Fibroblast of pulmonary artery (primary cell): ENCODE results near the gene DHX8.

ENCODE experiments used
- DNase-seq: peaks from one replicate; pipeline ENCODE4 v3.0.0-alpha.2; 2010; ENCODE audit warnings: low read depth
- H3K4me3 ChIP-seq: replicated peaks from 2 replicates; pipeline ENCODE4 v1.5.1; 2011; ENCODE audit warnings: low read depth, mild to moderate bottlenecking, control low read depth, low read length, moderate library complexity
- TF ChIP-seq, protein P1 (sequence below): IDR thresholded peaks from 2 replicates; pipeline ENCODE4 v1.5.1; 2011; ENCODE audit warnings: mild to moderate bottlenecking, control low read depth, low read length, inconsistent platforms; ENCODE audit errors: missing control alignments

The DHX8 gene

DNA sequence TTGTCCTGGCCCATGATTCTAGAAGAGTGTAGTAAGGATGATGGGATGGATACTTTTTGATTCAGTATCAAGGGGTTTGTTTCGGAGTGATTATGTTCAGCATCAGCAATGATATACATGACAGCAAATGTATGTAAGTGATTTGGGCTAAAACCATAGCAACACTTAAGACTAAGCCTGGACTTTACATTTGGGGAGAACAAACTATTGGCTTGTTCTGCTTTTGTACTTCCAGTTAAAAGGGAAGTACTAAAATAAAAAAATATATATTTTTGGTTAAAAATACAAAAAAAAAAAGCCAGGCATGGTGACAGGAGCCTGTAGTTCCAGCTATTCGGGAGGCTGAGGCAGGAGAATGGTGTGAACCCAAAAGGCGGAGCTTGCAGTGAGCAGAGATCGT, 20.5 kb upstream of the DHX8 start:
- TF ChIP-seq, protein P1, sequence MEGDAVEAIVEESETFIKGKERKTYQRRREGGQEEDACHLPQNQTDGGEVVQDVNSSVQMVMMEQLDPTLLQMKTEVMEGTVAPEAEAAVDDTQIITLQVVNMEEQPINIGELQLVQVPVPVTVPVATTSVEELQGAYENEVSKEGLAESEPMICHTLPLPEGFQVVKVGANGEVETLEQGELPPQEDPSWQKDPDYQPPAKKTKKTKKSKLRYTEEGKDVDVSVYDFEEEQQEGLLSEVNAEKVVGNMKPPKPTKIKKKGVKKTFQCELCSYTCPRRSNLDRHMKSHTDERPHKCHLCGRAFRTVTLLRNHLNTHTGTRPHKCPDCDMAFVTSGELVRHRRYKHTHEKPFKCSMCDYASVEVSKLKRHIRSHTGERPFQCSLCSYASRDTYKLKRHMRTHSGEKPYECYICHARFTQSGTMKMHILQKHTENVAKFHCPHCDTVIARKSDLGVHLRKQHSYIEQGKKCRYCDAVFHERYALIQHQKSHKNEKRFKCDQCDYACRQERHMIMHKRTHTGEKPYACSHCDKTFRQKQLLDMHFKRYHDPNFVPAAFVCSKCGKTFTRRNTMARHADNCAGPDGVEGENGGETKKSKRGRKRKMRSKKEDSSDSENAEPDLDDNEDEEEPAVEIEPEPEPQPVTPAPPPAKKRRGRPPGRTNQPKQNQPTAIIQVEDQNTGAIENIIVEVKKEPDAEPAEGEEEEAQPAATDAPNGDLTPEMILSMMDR = no peak
- no peak for DNase-seq
- H3K4me3 ChIP-seq = no peak overlapping the region

GRCh38 chr17:43464046-43464445, 19.7 kb upstream of the DHX8 start:
- H3K4me3 ChIP-seq = no peak overlapping the region
- TF ChIP-seq, protein P1 = no peak
- DNase-seq = no peak

GRCh38 chr17:43465049-43465448, 18.7 kb upstream of the DHX8 start:
- TF ChIP-seq, protein P1 = no peak
- H3K4me3 ChIP-seq = no peak overlapping the region
- DNase-seq = no peak

DNA sequence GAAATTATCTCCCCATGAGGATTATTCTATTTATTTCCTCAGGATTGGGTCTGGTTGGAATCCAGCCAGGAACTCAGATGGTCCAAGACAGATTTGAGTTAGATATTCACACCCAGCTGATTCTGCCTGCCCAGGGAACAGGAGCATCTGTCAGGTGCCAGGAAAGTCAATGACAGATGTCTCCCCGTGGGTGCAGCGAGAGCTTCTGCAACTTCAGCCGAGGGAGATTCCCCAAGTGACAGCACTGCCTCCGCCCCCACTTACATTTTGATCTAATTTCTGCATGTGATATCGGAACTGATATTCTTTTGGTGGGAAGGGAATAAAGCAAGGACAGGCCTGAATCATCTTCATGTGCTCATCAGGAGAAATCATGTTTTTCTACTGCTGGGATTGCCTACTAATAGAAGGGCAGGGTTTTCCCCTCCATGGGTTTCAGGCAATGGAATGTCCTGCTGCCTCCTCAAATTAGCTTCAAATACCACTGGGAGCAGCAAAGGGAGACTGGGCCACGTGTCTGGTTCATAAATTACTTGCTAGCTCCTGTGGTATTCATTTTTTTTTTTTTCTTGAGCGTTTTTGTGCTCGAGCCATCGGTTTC, 15.7 kb upstream of the DHX8 start:
- TF ChIP-seq, protein P1 = no peak
- DNase-seq = peak; percentile 50
- H3K4me3 ChIP-seq = no peak overlapping the region

DNA sequence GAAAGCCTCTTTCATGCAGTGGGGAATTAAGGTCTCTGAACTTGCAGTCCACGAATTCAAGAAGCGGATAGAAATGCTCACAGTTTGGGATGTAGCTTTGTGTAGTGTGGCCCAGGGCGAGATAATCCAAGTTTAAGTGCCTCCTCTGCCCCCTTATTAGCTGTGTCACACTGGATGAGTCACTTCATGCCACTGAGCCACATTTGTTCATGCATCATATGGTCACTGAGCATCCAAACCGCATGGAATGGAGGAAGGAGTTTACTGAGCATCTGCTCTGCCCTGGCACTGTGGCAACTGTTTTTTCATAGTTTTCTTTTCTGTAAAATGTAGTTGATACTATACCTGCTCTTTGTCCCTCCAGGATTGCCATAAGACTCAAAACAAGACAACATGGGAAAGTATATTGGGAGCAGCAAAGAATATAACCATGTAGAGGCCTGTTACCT, 15.1 kb upstream of the DHX8 start:
- TF ChIP-seq, protein P1 = no peak
- DNase-seq = peak; percentile 27
- no peak overlapping the region for H3K4me3 ChIP-seq

DNA sequence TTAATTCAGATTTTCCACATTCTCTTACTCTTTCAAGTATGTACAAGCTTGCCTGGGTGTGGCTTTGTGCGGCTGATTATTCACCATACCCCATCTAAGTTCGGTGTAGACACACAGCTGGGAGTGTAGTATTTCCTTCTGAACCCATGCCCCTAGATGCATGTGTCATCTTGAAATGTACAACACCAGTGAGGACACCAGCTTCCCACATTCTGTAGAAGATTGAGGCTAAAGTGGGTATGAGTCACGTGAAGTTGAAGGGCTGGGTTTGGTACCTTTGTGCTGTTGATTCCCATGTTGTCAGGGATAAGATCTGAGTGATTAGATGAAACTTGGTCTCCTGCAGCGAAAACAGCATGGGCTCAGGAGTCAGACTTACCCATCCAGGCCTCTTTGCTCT, 14.6 kb upstream of the DHX8 start:
- peak; percentile 48 for DNase-seq
- TF ChIP-seq, protein P1 = no peak
- H3K4me3 ChIP-seq = no peak overlapping the region

- no peak for DNase-seq
- TF ChIP-seq, protein P1 = no peak
- H3K4me3 ChIP-seq = no peak overlapping the region
These were observed 12.1 kb upstream of the DHX8 start for GRCh38 chr17:43471585-43472160.
